ENCODE data around the gene BBS12.

- TF ChIP-seq POLR2A (IDR thresholded peaks at IDR 0.05; ENCODE audit: low read length) = no peak
- no peak for TF ChIP-seq GATA1 (IDR thresholded peaks at IDR 0.05; ENCODE audit: low read depth, low read length)
These were observed 828 bp upstream of the BBS12 start for GRCh38 chr4:122731676-122732075.
